Endothelial cell of umbilical vein (primary cell): Measurements from ENCODE around the gene CACNA1C. TPM values are rescaled to one million over a fixed set of nuclear protein-coding genes. Genes with fewer than 3 reads are reported as not detected.

Experiments
- BruUV-seq: library from RNA; stranded (reverse); fragments of 400-500 nt; replicated peaks from 2 replicates; lab custom pipeline; 2021; lab: Mats Ljungman, UMichigan
- CTCF ChIA-PET: fragments of 300-600, 350-600 bp; sonication (Branson Sonifier 250); formaldehyde crosslinking; loops from one replicate; lab custom pipeline; 2021; ENCODE audit warnings: antibody characterized with exemption, inconsistent platforms; lab: Charles Lee
- POLR2A ChIA-PET: fragments of 300-600, 350-600 bp; sonication (Branson Sonifier 250); formaldehyde crosslinking; loops from one replicate; lab custom pipeline; 2021; ENCODE audit warnings: antibody characterized with exemption, inconsistent platforms; lab: Charles Lee
- DNase-seq: peaks from one replicate; pipeline ENCODE4 v3.0.0-alpha.2; 2011; ENCODE audit warnings: low read depth, low spot score
- FAIRE-seq: peaks from 2 replicates; lab custom pipeline; 2011; peaks lifted over from hg19 to GRCh38; lab: Jason Lieb, UNC
- H2AFZ ChIP-seq: 2 replicates; pipeline ENCODE4 v1.6.0; 2012; ENCODE audit warnings: low read depth, low read length, control low read depth, inconsistent platforms
- H3K27ac ChIP-seq: 2 replicates; pipeline ENCODE4 v1.5.1; 2011; ENCODE audit warnings: low read depth, mild to moderate bottlenecking, control low read depth, low read length, moderate library complexity; ENCODE audit not compliant: insufficient read depth
- H3K27me3 ChIP-seq, 2 experiments: 2 replicates each; pipeline versions ENCODE4 v1.6.0 to v1.6.1; 2011; ENCODE audit warnings: low read length in 2 of 2, mixed read lengths in 1 of 2; ENCODE audit not compliant: control insufficient read depth in 2 of 2, insufficient read depth in 2 of 2
- H3K36me3 ChIP-seq, 2 experiments: 2 replicates in 1 of 2; 3 replicates in 1 of 2; pipeline ENCODE4 v1.5.1; 2011; ENCODE audit warnings: low read length in 2 of 2, mild to moderate bottlenecking in 1 of 2, moderate library complexity in 1 of 2; ENCODE audit not compliant: control insufficient read depth in 2 of 2, insufficient read depth in 2 of 2; ENCODE audit errors: extremely low read depth in 1 of 2
- H3K4me1 ChIP-seq: 3 replicates; pipeline ENCODE4 v1.5.1; 2011; ENCODE audit warnings: mild to moderate bottlenecking, low read length; ENCODE audit not compliant: control insufficient read depth, insufficient read depth; ENCODE audit errors: extremely low read depth
- H3K4me2 ChIP-seq: 2 replicates; pipeline ENCODE4 v1.6.1; 2011; ENCODE audit warnings: low read length, control low read depth, mixed read lengths; ENCODE audit not compliant: insufficient read depth
- H3K4me3 ChIP-seq, 3 experiments: fragments of 200-600 bp in 1 of 3; sonication (generic), shearing (Covaris generic) in 1 of 3; replicated peaks in 1 of 3; 2 replicates each; pipeline ENCODE4 v1.5.1; 2011 to 2016; ENCODE audit warnings: control low read depth in 3 of 3, low read length in 3 of 3, mild to moderate bottlenecking in 2 of 3, inconsistent platforms in 1 of 3, low read depth in 1 of 3, moderate library complexity in 1 of 3; ENCODE audit not compliant: insufficient read depth in 1 of 3
- H3K79me2 ChIP-seq: 2 replicates; pipeline ENCODE4 v1.6.0; 2012; ENCODE audit warnings: low read length, inconsistent platforms; ENCODE audit not compliant: control insufficient read depth, insufficient read depth
- H3K9ac ChIP-seq: replicated peaks from 2 replicates; pipeline ENCODE3; 2011; ENCODE audit warnings: low read length, control low read depth; ENCODE audit not compliant: insufficient read depth; ENCODE audit errors: extremely low read depth
- H3K9me1 ChIP-seq: replicated peaks from 3 replicates; pipeline ENCODE4 v1.6.0; 2011; ENCODE audit warnings: mild to moderate bottlenecking, low read length; ENCODE audit not compliant: control insufficient read depth, insufficient read depth; ENCODE audit errors: extremely low read depth
- H3K9me3 ChIP-seq: replicated peaks from 2 replicates; pipeline ENCODE4 v1.5.1; 2012; ENCODE audit warnings: low read length, inconsistent platforms; ENCODE audit not compliant: control insufficient read depth, insufficient read depth
- H4K20me1 ChIP-seq: replicated peaks from 2 replicates; pipeline ENCODE3; 2011; ENCODE audit warnings: mild to moderate bottlenecking, low read length; ENCODE audit not compliant: control insufficient read depth, insufficient read depth; ENCODE audit errors: extremely low read depth
- EZH2 ChIP-seq: IDR thresholded peaks from 2 replicates; pipeline ENCODE4 v1.6.1; 2012; ENCODE audit warnings: borderline replicate concordance, low read depth, mild to moderate bottlenecking, moderate library complexity, low read length, inconsistent platforms; ENCODE audit not compliant: severe bottlenecking
- FOS ChIP-seq: IDR thresholded peaks from 2 replicates; pipeline ENCODE4 v1.6.1; 2011; ENCODE audit warnings: mild to moderate bottlenecking, low read length, moderate library complexity, borderline replicate concordance; ENCODE audit not compliant: insufficient read depth
- GATA2 ChIP-seq: IDR thresholded peaks from 2 replicates; pipeline ENCODE4 v1.7.0; 2011; ENCODE audit warnings: low read depth, mild to moderate bottlenecking, moderate library complexity, mixed read lengths, low read length; ENCODE audit not compliant: insufficient read length, insufficient read depth
- JUN ChIP-seq: IDR thresholded peaks from 2 replicates; pipeline ENCODE4 v1.6.1; 2011; ENCODE audit warnings: borderline replicate concordance, low read depth; ENCODE audit not compliant: insufficient read length, insufficient read depth
- MYC ChIP-seq: IDR thresholded peaks from one replicate; pipeline ENCODE4 v1.6.1; 2011; ENCODE audit warnings: mild to moderate bottlenecking, low read depth, low read length
- POLR2A ChIP-seq: IDR thresholded peaks from 2 replicates; pipeline ENCODE4 v1.6.1; 2012; ENCODE audit warnings: low read depth, mild to moderate bottlenecking, control low read depth, low read length
- POLR2AphosphoS5 ChIP-seq: IDR thresholded peaks from 2 replicates; pipeline ENCODE4 v1.6.1; 2012; ENCODE audit warnings: low read depth, mild to moderate bottlenecking, control low read depth, low read length, moderate library complexity; ENCODE audit not compliant: insufficient read depth
- dilution Hi-C: fragments of 300-500 bp; cut with MboI; formaldehyde crosslinking; loops from one replicate; pipeline ENCODE4 v1.15.0; 2019; ENCODE audit warnings: low sequenced_read_pairs; ENCODE audit not compliant: extremely low pct_ligation_motif_present
- intact Hi-C: fragments of 100-400 bp; cut with micrococcal nuclease; formaldehyde crosslinking; loops from one replicate; pipeline ENCODE4 v1.10.0; 2022
- polyA plus RNA-seq, 4 experiments: library from polyadenylated mRNA; depleted of rRNA in 3 of 4; stranded (reverse) in 3 of 4; unstranded in 1 of 4; fragments of >200 nt; gene quantifications; 2 replicates each; pipeline versions ENCODE4 v1.2.1 to v1.2.3, GENCODE V29; 2011 to 2012; ENCODE audit warnings: missing spikeins in 1 of 4
- total RNA-seq: library from RNA; stranded (reverse); gene quantifications from 2 replicates; pipeline ENCODE4 v1.2.3, GENCODE V29; 2021
- TF ChIP-seq, protein P1 (sequence below): IDR thresholded peaks from 2 replicates; pipeline ENCODE4 v1.6.1; 2011; ENCODE audit not compliant: insufficient read depth, insufficient read length
- TF ChIP-seq, protein P2 (sequence below), 2 donors: IDR thresholded peaks; 1 replicate in 1 of 2; 2 replicates in 1 of 2; pipeline ENCODE4 v1.5.1; 2011; ENCODE audit warnings: low read length in 2 of 2, mild to moderate bottlenecking in 2 of 2, moderate library complexity in 2 of 2, control low read depth in 1 of 2, inconsistent platforms in 1 of 2, low read depth in 1 of 2; ENCODE audit not compliant: insufficient read depth in 1 of 2; ENCODE audit errors: extremely low read depth in 1 of 2

The CACNA1C gene
- total and polyA plus RNA-seq, 2 donors (not counting 3 experiments of a cell fraction or from before 2014, with no cell fraction given): not detected

DNA sequence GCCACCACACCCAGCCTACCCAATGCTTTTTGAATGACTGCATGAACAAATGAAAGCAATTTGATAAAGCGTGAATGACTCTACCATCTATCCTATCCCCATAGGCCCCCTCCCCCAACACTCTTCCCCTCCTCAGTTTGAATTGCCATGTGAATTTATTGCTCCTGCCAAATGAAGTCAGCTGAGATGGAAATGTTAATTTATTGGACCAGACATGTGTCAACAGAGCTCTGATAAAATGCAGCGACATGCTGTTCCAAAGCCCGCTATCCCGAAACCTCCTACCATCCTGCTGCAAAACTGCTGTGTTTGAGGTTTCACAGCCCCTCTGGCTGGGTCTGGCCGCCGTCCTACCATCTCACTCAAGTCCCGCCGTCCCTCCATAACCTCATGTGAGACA lies 360.5 kb downstream of the CACNA1C start:
- Histone ChIP-seq H3K4me2 (no peak overlapping the region), H3K9ac (no peak overlapping the region), H3K9me1 (no peaks in the 10 kb centered on the region), H3K4me3 (no peak overlapping the region), H3K4me1 (no peaks in the 10 kb centered on the region), H3K27ac (no peak overlapping the region), H2AFZ (no peak overlapping the region), H3K79me2 (no peaks in the 10 kb centered on the region), H4K20me1 (no peaks in the 10 kb centered on the region), H3K27me3 (no peaks in the 10 kb centered on the region), H3K9me3 (no peaks in the 10 kb centered on the region), H3K36me3 (no peaks in the 10 kb centered on the region)
- dilution Hi-C loops (no loop called here), intact Hi-C loops (no loop called here)
- BruUV-seq: no TSS peak
- DNase-seq (no peak), FAIRE-seq (no peak)
- ChIA-PET POLR2A (interaction anchor here (0.8 kb wide), 1 partner anchor 144 kb away, joined by 3 read pairs; no protein-coding TSS in a partner anchor), CTCF (no interaction called here)
- TF ChIP-seq FOS (no peak), MYC (no peak), EZH2 (no peak), POLR2A (no peak), JUN (no peak), GATA2 (no peak), POLR2AphosphoS5 (no peak)
- TF ChIP-seq, protein P1, sequence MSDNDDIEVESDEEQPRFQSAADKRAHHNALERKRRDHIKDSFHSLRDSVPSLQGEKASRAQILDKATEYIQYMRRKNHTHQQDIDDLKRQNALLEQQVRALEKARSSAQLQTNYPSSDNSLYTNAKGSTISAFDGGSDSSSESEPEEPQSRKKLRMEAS: no peak
- TF ChIP-seq, protein P2, sequence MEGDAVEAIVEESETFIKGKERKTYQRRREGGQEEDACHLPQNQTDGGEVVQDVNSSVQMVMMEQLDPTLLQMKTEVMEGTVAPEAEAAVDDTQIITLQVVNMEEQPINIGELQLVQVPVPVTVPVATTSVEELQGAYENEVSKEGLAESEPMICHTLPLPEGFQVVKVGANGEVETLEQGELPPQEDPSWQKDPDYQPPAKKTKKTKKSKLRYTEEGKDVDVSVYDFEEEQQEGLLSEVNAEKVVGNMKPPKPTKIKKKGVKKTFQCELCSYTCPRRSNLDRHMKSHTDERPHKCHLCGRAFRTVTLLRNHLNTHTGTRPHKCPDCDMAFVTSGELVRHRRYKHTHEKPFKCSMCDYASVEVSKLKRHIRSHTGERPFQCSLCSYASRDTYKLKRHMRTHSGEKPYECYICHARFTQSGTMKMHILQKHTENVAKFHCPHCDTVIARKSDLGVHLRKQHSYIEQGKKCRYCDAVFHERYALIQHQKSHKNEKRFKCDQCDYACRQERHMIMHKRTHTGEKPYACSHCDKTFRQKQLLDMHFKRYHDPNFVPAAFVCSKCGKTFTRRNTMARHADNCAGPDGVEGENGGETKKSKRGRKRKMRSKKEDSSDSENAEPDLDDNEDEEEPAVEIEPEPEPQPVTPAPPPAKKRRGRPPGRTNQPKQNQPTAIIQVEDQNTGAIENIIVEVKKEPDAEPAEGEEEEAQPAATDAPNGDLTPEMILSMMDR (IDR thresholded peaks at IDR 0.05; ENCODE audit: extremely low read depth in 1 of 2, insufficient read depth in 1 of 2, low read depth in 1 of 2, low read length in 2 of 2): no peak
